Upper lobe of left lung (tissue), 6 donors: ENCODE data around the gene IFT57. TPM values are rescaled to one million over a fixed set of nuclear protein-coding genes. Genes with fewer than 3 reads are reported as not detected.

Experiments
- ATAC-seq, 2 donors: fragments of 200-7000 bp; cut with Tn5 transposase; one replicate each; pipeline ENCODE4 v1.9.1; 2022; ENCODE audit warnings: mild to moderate bottlenecking in 2 of 2, moderate library complexity in 2 of 2; ENCODE audit not compliant: low FRiP score in 2 of 2
- DNase-seq, 2 donors: peaks; one replicate each; pipeline ENCODE4 v3.0.0-alpha.2; 2019 to 2020
- H3K27ac ChIP-seq, 4 donors: fragments of 200-600 bp; sonication (generic); one replicate each; pipeline ENCODE4 v1.5.1; 2016 to 2019
- H3K27me3 ChIP-seq, 4 donors: fragments of 200-600 bp; sonication (generic); one replicate each; pipeline ENCODE4 v1.5.1; 2017 to 2019
- H3K36me3 ChIP-seq, 4 donors: fragments of 200-600 bp; sonication (generic); one replicate each; pipeline ENCODE4 v1.5.1; 2016 to 2019
- H3K4me1 ChIP-seq, 4 donors: fragments of 200-600 bp; sonication (generic); one replicate each; pipeline ENCODE4 v1.5.1; 2018 to 2019
- H3K4me3 ChIP-seq, 4 donors: fragments of 200-600 bp; sonication (generic); one replicate each; pipeline ENCODE4 v1.5.1; 2017 to 2019; ENCODE audit warnings: mild to moderate bottlenecking in 2 of 4, moderate library complexity in 1 of 4
- H3K9me3 ChIP-seq, 4 donors: fragments of 200-600 bp; sonication (generic); one replicate each; pipeline ENCODE4 v1.5.1; 2018 to 2019
- CTCF ChIP-seq, 6 experiments: fragments of 450-650 bp in 4 of 6; fragments of 200-600 bp in 2 of 6; sonication (generic) in 2 of 6; IDR thresholded peaks; one replicate each; pipeline ENCODE4 v1.5.1; 2016 to 2019; ENCODE audit warnings: antibody characterized with exemption in 6 of 6
- EP300 ChIP-seq, 4 donors: sonication (generic); formaldehyde crosslinking; IDR thresholded peaks; one replicate each; pipeline ENCODE4 v1.5.1; 2017; ENCODE audit warnings: antibody characterized with exemption in 4 of 4, control low read depth in 2 of 4
- POLR2A ChIP-seq, 4 donors: fragments of 450-650 bp; IDR thresholded peaks; one replicate each; pipeline ENCODE4 v1.5.1; 2016 to 2017; ENCODE audit warnings: antibody characterized with exemption in 4 of 4, mild to moderate bottlenecking in 2 of 4
- POLR2AphosphoS5 ChIP-seq, 2 donors: sonication (generic); formaldehyde crosslinking; IDR thresholded peaks; one replicate each; pipeline ENCODE4 v1.5.1; 2017; ENCODE audit warnings: antibody characterized with exemption in 2 of 2
- WGBS, 2 donors: methylation state at CpG; one replicate each; pipeline ENCODE4 v1.1.5; 2017 to 2018; 5-methylcytosine and 5-hydroxymethylcytosine counted together
- total RNA-seq, 6 donors: library from RNA; depleted of rRNA in 4 of 6; stranded (reverse); fragments of >200 nt in 4 of 6; gene quantifications; one replicate each; pipeline versions ENCODE4 v1.1.0 to v1.2.1, GENCODE V29; 2016 to 2021
- donor health status: DM: no; HTN: no; CAD: no; lungs with moderate emphysema.
- donor health status: DM: no; HTN: yes; CAD: no; lungs with severe emphysema.

Gene IFT57
- total RNA-seq, 6 donors from 2014 or later: 118 to 467 (median 232) TPM

GRCh38 chr3:108171106-108171505 lies 51.1 kb downstream of the IFT57 start:
- TF ChIP-seq POLR2AphosphoS5 (IDR thresholded peaks at IDR 0.05) (no peak), CTCF (IDR thresholded peaks at IDR 0.05) (no peak), POLR2A (IDR thresholded peaks at IDR 0.05) (no peak), EP300 (IDR thresholded peaks at IDR 0.05) (no peak)
- 85 to 92% methylated on average over 2 of the region's 2 CpGs for WGBS, 2 donors

GRCh38 chr3:108164391-108164790 lies 57.8 kb downstream of the IFT57 start:
- Histone ChIP-seq H3K27ac (no peak overlapping the region), H3K4me3 (no peak overlapping the region), H3K27me3 (no peaks in the 10 kb centered on the region), H3K36me3 (peaks cover 0 to 46% (median 6%) of the 10 kb centered on the region in 4 donors), H3K4me1 (no peaks in the 10 kb centered on the region), H3K9me3 (no peaks in the 10 kb centered on the region)
- TF ChIP-seq CTCF (IDR thresholded peaks at IDR 0.05) (no peak), POLR2AphosphoS5 (IDR thresholded peaks at IDR 0.05) (no peak), EP300 (IDR thresholded peaks at IDR 0.05) (no peak), POLR2A (IDR thresholded peaks at IDR 0.05) (no peak)
- ATAC-seq (no peak), DNase-seq (no peak)

More at GRCh38 chr3:108171106-108171505, 51.1 kb downstream of the IFT57 start:
- peaks cover 0 to 5% (median 0%) of the 10 kb centered on the region in 4 donors for H3K36me3 ChIP-seq
- DNase-seq: no peak
- H3K4me3 ChIP-seq: no peak overlapping the region
- no peaks in the 10 kb centered on the region for H3K9me3 ChIP-seq
- ATAC-seq: no peak
- H3K27me3 ChIP-seq: no peaks in the 10 kb centered on the region
- H3K27ac ChIP-seq: no peak overlapping the region
- H3K4me1 ChIP-seq: no peaks in the 10 kb centered on the region

GRCh38 chr3:108159865-108160264 lies 62.4 kb downstream of the IFT57 start:
- 35 to 53% methylated on average over 1 of the region's 1 CpG for WGBS, 2 donors
- Histone ChIP-seq H3K4me1 (no peaks in the 10 kb centered on the region), H3K27ac (no peak overlapping the region), H3K27me3 (no peaks in the 10 kb centered on the region), H3K9me3 (no peaks in the 10 kb centered on the region), H3K36me3 (peaks cover 0 to 31% (median under 1%) of the 10 kb centered on the region in 4 donors), H3K4me3 (no peak overlapping the region)
- DNase-seq: no peak
- TF ChIP-seq POLR2AphosphoS5 (IDR thresholded peaks at IDR 0.05) (no peak), CTCF (IDR thresholded peaks at IDR 0.05) (no peak), EP300 (IDR thresholded peaks at IDR 0.05) (no peak), POLR2A (IDR thresholded peaks at IDR 0.05) (no peak)
- no peak for ATAC-seq

- Histone ChIP-seq H3K4me1 (no peaks in the 10 kb centered on the region), H3K27me3 (no peaks in the 10 kb centered on the region), H3K9me3 (no peaks in the 10 kb centered on the region), H3K27ac (no peak overlapping the region), H3K36me3 (peaks cover 0 to 26% (median 0%) of the 10 kb centered on the region in 4 donors), H3K4me3 (no peak overlapping the region)
- DNase-seq: no peak
- WGBS, 2 donors: 92 to 99% methylated on average over 7 of the region's 7 CpGs
- no peak for ATAC-seq
- TF ChIP-seq EP300 (IDR thresholded peaks at IDR 0.05): no peak
- TF ChIP-seq POLR2AphosphoS5 (IDR thresholded peaks at IDR 0.05): no peak
- TF ChIP-seq CTCF (IDR thresholded peaks at IDR 0.05): no peak
- no peak for TF ChIP-seq POLR2A (IDR thresholded peaks at IDR 0.05)
Measured at GRCh38 chr3:108159105-108159504, 63.1 kb downstream of the IFT57 start.

- H3K4me1 ChIP-seq: no peaks in the 10 kb centered on the region
- no peak overlapping the region for H3K27ac ChIP-seq
- no peaks in the 10 kb centered on the region for H3K9me3 ChIP-seq
- WGBS, 2 donors: 75 to 90% methylated on average over 1 of the region's 1 CpG
- TF ChIP-seq EP300 (IDR thresholded peaks at IDR 0.05) (no peak), POLR2A (IDR thresholded peaks at IDR 0.05) (no peak), CTCF (IDR thresholded peaks at IDR 0.05) (no peak), POLR2AphosphoS5 (IDR thresholded peaks at IDR 0.05) (no peak)
- H3K4me3 ChIP-seq: no peak overlapping the region
- DNase-seq: no peak
- H3K27me3 ChIP-seq: no peaks in the 10 kb centered on the region
- no peak for ATAC-seq
- peaks cover 0 to 21% (median 0%) of the 10 kb centered on the region in 4 donors for H3K36me3 ChIP-seq
Measured at GRCh38 chr3:108158251-108158650, 64.0 kb downstream of the IFT57 start.
